ENCODE results near the gene PTPRG. TPM values are rescaled to one million over a fixed set of nuclear protein-coding genes. Genes with fewer than 3 reads are reported as not detected.

The PTPRG gene
- total and polyA plus RNA-seq, 2 experiments from 2014 or later, result 24.4 to 131 TPM

DNA sequence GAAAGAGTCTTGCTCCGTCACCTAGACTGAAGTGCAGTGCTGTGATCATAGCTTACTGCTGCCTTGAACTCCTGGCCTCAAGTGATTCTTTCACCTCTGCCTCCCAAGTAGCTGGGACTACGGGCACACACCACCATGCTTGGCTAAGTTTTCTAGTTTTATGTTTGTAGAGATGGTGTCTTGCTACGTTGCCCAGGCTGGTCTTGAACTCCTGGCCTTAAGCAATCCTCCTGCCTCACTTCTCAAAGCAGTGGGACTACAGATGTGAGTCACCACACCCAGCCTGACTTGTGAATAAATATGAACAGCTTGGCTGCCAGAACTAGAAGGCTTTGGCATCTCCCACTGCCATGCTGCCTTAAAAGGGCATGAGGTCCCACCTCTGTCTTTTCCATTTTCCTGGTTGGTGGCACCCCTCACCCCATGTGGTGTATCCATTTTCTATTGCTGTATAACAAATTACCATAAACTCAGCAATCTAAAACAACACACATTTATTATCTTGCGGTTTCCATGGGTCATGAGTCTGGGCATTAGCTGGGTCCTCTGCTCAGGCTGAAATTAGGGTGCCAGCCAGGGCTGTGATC lies 44.3 kb downstream of the PTPRG start:
- ATAC-seq (no peak), DNase-seq (ENCODE audit: low spot score) (no peak)
- no peaks in the 10 kb centered on the region for H3K9me2 ChIP-seq (ENCODE audit: insufficient read depth)
- no peak overlapping the region for H2AFZ ChIP-seq
- Mint-ChIP-seq H3K36me3 (ENCODE audit: low read depth) (peaks cover 52% of the 10 kb centered on the region), H3K4me3 (no peak overlapping the region), H3K9me3 (no peaks in the 10 kb centered on the region), H3K27me3 (ENCODE audit: insufficient read depth, low read depth, poor library complexity) (peaks cover 1% of the 10 kb centered on the region), H3K27ac (no peak overlapping the region), H3K4me1 (peaks cover 35% of the 10 kb centered on the region)
- 0 out of 2 replicates have a peak, but pooled peaks cover 2% of the 10 kb centered on the region for H3K36me3 ChIP-seq (ENCODE audit: insufficient read depth)
- no peak overlapping the region for H3K27ac ChIP-seq (ENCODE audit: low read depth)
- no peaks in the 10 kb centered on the region for H3K27me3 ChIP-seq (ENCODE audit: insufficient read depth)
- no peaks in the 10 kb centered on the region for H3F3A ChIP-seq (replicated peaks; ENCODE audit: low read depth)
- H3K4me2 ChIP-seq, result no peak overlapping the region
- no peak overlapping the region for H3K4me3 ChIP-seq
- peaks cover 98% of the 10 kb centered on the region for H3K79me2 ChIP-seq (replicated peaks; ENCODE audit: insufficient read depth)
- H4K20me1 ChIP-seq (replicated peaks; ENCODE audit: insufficient read depth), result peaks cover 74% of the 10 kb centered on the region
- H3K4me1 ChIP-seq (ENCODE audit: insufficient read depth), result 0 out of 2 replicates have a peak, but pooled peaks cover 11% of the 10 kb centered on the region
- TF ChIP-seq, protein P1, sequence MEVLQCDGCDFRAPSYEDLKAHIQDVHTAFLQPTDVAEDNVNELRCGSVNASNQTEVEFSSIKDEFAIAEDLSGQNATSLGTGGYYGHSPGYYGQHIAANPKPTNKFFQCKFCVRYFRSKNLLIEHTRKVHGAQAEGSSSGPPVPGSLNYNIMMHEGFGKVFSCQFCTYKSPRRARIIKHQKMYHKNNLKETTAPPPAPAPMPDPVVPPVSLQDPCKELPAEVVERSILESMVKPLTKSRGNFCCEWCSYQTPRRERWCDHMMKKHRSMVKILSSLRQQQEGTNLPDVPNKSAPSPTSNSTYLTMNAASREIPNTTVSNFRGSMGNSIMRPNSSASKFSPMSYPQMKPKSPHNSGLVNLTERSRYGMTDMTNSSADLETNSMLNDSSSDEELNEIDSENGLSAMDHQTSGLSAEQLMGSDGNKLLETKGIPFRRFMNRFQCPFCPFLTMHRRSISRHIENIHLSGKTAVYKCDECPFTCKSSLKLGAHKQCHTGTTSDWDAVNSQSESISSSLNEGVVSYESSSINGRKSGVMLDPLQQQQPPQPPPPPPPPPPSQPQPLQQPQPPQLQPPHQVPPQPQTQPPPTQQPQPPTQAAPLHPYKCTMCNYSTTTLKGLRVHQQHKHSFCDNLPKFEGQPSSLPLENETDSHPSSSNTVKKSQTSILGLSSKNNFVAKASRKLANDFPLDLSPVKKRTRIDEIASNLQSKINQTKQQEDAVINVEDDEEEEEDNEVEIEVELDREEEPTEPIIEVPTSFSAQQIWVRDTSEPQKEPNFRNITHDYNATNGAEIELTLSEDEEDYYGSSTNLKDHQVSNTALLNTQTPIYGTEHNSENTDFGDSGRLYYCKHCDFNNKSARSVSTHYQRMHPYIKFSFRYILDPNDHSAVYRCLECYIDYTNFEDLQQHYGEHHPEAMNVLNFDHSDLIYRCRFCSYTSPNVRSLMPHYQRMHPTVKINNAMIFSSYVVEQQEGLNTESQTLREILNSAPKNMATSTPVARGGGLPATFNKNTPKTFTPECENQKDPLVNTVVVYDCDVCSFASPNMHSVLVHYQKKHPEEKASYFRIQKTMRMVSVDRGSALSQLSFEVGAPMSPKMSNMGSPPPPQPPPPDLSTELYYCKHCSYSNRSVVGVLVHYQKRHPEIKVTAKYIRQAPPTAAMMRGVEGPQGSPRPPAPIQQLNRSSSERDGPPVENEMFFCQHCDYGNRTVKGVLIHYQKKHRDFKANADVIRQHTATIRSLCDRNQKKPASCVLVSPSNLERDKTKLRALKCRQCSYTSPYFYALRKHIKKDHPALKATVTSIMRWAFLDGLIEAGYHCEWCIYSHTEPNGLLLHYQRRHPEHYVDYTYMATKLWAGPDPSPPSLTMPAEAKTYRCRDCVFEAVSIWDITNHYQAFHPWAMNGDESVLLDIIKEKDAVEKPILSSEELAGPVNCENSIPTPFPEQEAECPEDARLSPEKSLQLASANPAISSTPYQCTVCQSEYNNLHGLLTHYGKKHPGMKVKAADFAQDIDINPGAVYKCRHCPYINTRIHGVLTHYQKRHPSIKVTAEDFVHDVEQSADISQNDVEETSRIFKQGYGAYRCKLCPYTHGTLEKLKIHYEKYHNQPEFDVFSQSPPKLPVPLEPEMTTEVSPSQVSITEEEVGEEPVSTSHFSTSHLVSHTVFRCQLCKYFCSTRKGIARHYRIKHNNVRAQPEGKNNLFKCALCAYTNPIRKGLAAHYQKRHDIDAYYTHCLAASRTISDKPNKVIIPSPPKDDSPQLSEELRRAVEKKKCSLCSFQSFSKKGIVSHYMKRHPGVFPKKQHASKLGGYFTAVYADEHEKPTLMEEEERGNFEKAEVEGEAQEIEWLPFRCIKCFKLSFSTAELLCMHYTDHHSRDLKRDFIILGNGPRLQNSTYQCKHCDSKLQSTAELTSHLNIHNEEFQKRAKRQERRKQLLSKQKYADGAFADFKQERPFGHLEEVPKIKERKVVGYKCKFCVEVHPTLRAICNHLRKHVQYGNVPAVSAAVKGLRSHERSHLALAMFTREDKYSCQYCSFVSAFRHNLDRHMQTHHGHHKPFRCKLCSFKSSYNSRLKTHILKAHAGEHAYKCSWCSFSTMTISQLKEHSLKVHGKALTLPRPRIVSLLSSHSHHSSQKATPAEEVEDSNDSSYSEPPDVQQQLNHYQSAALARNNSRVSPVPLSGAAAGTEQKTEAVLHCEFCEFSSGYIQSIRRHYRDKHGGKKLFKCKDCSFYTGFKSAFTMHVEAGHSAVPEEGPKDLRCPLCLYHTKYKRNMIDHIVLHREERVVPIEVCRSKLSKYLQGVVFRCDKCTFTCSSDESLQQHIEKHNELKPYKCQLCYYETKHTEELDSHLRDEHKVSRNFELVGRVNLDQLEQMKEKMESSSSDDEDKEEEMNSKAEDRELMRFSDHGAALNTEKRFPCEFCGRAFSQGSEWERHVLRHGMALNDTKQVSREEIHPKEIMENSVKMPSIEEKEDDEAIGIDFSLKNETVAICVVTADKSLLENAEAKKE (CRISPR knock-in tag; IDR thresholded peaks at IDR 0.05), result no peak
- TF ChIP-seq EZH2phosphoT487 (IDR thresholded peaks at IDR 0.05; ENCODE audit: unreplicated experiment) (no peak), POLR2AphosphoS5 (IDR thresholded peaks at IDR 0.05; ENCODE audit: low read depth) (no peak)

GRCh38 chr3:61606196-61606595 lies 44.8 kb downstream of the PTPRG start:
- no peak overlapping the region for H3K4me3 Mint-ChIP-seq
- H3K27ac ChIP-seq (ENCODE audit: low read depth), result no peak overlapping the region
- H2AFZ ChIP-seq, result no peak overlapping the region
- no peaks in the 10 kb centered on the region for H3F3A ChIP-seq (replicated peaks; ENCODE audit: low read depth)
- peaks cover 52% of the 10 kb centered on the region for H3K36me3 Mint-ChIP-seq (ENCODE audit: low read depth)
- H3K4me1 ChIP-seq (ENCODE audit: insufficient read depth), result 0 out of 2 replicates have a peak, but pooled peaks cover 11% of the 10 kb centered on the region
- peaks cover 69% of the 10 kb centered on the region for H4K20me1 ChIP-seq (replicated peaks; ENCODE audit: insufficient read depth)
- peaks cover 38% of the 10 kb centered on the region for H3K4me1 Mint-ChIP-seq
- H3K36me3 ChIP-seq (ENCODE audit: insufficient read depth), result 0 out of 2 replicates have a peak, but pooled peaks cover 2% of the 10 kb centered on the region
- peaks cover 1% of the 10 kb centered on the region for H3K27me3 Mint-ChIP-seq (ENCODE audit: insufficient read depth, low read depth, poor library complexity)
- no peaks in the 10 kb centered on the region for H3K9me2 ChIP-seq (ENCODE audit: insufficient read depth)
- DNase-seq (ENCODE audit: low spot score) (no peak), ATAC-seq (no peak)
- no peaks in the 10 kb centered on the region for H3K9me3 Mint-ChIP-seq
- no peaks in the 10 kb centered on the region for H3K27me3 ChIP-seq (ENCODE audit: insufficient read depth)
- no peak overlapping the region for H3K4me3 ChIP-seq
- H3K27ac Mint-ChIP-seq, result no peak overlapping the region
- no peak overlapping the region for H3K4me2 ChIP-seq
- peaks cover 98% of the 10 kb centered on the region for H3K79me2 ChIP-seq (replicated peaks; ENCODE audit: insufficient read depth)
- no peak for TF ChIP-seq JUNB (IDR thresholded peaks at IDR 0.05; ENCODE audit: unreplicated experiment)
- no peak for TF ChIP-seq EZH2phosphoT487 (IDR thresholded peaks at IDR 0.05; ENCODE audit: unreplicated experiment)
- TF ChIP-seq ZNF114 (CRISPR knock-in tag; IDR thresholded peaks at IDR 0.05), result no peak
- no peak for TF ChIP-seq REST (IDR thresholded peaks at IDR 0.05; ENCODE audit: unreplicated experiment)
- TF ChIP-seq NANOG (IDR thresholded peaks at IDR 0.05; ENCODE audit: borderline replicate concordance), result no peak
- TF ChIP-seq POLR2AphosphoS5 (IDR thresholded peaks at IDR 0.05; ENCODE audit: low read depth), result no peak
- TF ChIP-seq STAT1 (IDR thresholded peaks at IDR 0.05; ENCODE audit: unreplicated experiment), result no peak
- no peak for TF ChIP-seq EZH2 (IDR thresholded peaks at IDR 0.05; ENCODE audit: low read depth, unreplicated experiment)
- TF ChIP-seq, protein P2, sequence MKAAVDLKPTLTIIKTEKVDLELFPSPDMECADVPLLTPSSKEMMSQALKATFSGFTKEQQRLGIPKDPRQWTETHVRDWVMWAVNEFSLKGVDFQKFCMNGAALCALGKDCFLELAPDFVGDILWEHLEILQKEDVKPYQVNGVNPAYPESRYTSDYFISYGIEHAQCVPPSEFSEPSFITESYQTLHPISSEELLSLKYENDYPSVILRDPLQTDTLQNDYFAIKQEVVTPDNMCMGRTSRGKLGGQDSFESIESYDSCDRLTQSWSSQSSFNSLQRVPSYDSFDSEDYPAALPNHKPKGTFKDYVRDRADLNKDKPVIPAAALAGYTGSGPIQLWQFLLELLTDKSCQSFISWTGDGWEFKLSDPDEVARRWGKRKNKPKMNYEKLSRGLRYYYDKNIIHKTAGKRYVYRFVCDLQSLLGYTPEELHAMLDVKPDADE (IDR thresholded peaks at IDR 0.05), result no peak

Measured in GM23338 (cell line).